GM21825 (cell line): Measurements from ENCODE around the gene JOSD2.
"Not testable (repeated sequence)": the region's sequence is repeated elsewhere in the genome, so short reads cannot be mapped to it uniquely, and the experiment has no call there.

Experiments used
- ATAC-seq: cut with Tn5 transposase; IDR thresholded peaks from one replicate; pipeline ENCODE4 v1.9.1; 2021; ENCODE audit warnings: mild to moderate bottlenecking, moderate library complexity; ENCODE audit not compliant: unreplicated experiment

The JOSD2 gene

GRCh38 chr19:50478901-50479715 is 31.9 kb downstream of the JOSD2 start:
- no peak for ATAC-seq

- no peak for ATAC-seq
Measured at GRCh38 chr19:50477751-50478515, 33.1 kb downstream of the JOSD2 start.

- no peak for ATAC-seq
Measured at GRCh38 chr19:50476907-50477238, 34.1 kb downstream of the JOSD2 start.

GRCh38 chr19:50476224-50476906 is 34.6 kb downstream of the JOSD2 start, which contains the start of the genes EMC10 and GARIN5A:
EMC10 (plus strand) TSS chr19:50476507; CDS start chr19:50476545, 38 bp downstream.
GARIN5A (minus strand) TSS chr19:50476848; CDS start chr19:50476388, 460 bp downstream.
- peak; percentile 73 for ATAC-seq

- no peak for ATAC-seq
Measured at GRCh38 chr19:50475736-50476223, 35.2 kb downstream of the JOSD2 start.

GRCh38 chr19:50475101-50475568 is 35.9 kb downstream of the JOSD2 start:
- no peak for ATAC-seq

GRCh38 chr19:50473336-50473735 is 37.7 kb downstream of the JOSD2 start:
- ATAC-seq: not testable (repeated sequence)

- ATAC-seq: no peak
Measured at GRCh38 chr19:50468818-50469217, 42.2 kb downstream of the JOSD2 start.

- no peak for ATAC-seq
Measured at GRCh38 chr19:50467566-50467965, 43.4 kb downstream of the JOSD2 start.

- ATAC-seq: no peak
Measured at GRCh38 chr19:50466706-50467039, 44.3 kb downstream of the JOSD2 start.

GRCh38 chr19:50465986-50466705 is 44.8 kb downstream of the JOSD2 start:
- no peak for ATAC-seq

- ATAC-seq: no peak
Measured at GRCh38 chr19:50465000-50465399, 46.0 kb downstream of the JOSD2 start.

- ATAC-seq: no peak
Measured at GRCh38 chr19:50464348-50464747, 46.6 kb downstream of the JOSD2 start.

GRCh38 chr19:50462970-50463369 is 48.0 kb downstream of the JOSD2 start:
- no peak for ATAC-seq

- ATAC-seq: peak; percentile 54
Measured at GRCh38 chr19:50461066-50461875, 49.7 kb downstream of the JOSD2 start.

GRCh38 chr19:50460161-50460765 is 50.7 kb downstream of the JOSD2 start:
- ATAC-seq: peak; percentile 62

GRCh38 chr19:50459638-50460037 is 51.4 kb downstream of the JOSD2 start:
- no peak for ATAC-seq

GRCh38 chr19:50459067-50459456 is 51.9 kb downstream of the JOSD2 start:
- ATAC-seq: no peak

GRCh38 chr19:50458396-50459066 is 52.5 kb downstream of the JOSD2 start:
- no peak for ATAC-seq
